CD4-positive, alpha-beta T cell (primary cell): ENCODE data around the gene PCDH9. TPM values are rescaled to one million over a fixed set of nuclear protein-coding genes. Genes with fewer than 3 reads are reported as not detected.

Experiments
- ATAC-seq: fragments of 200-7000 bp; cut with Tn5 transposase; one replicate; pipeline ENCODE4 v1.10.0; 2022; ENCODE audit warnings: mild to moderate bottlenecking; ENCODE audit not compliant: poor library complexity
- CTCF ChIA-PET: fragments of 350-600 bp; sonication (Branson Sonifier 250); formaldehyde crosslinking; loops from one replicate; lab custom pipeline; 2021; ENCODE audit warnings: antibody characterized with exemption, inconsistent platforms; lab: Charles Lee
- POLR2A ChIA-PET: fragments of 350-600 bp; sonication (Branson Sonifier 250); formaldehyde crosslinking; loops from one replicate; lab custom pipeline; 2021; ENCODE audit warnings: antibody characterized with exemption, inconsistent platforms; lab: Charles Lee
- DNase-seq, 14 experiments: peaks; one replicate each; pipeline ENCODE4 v3.0.0-alpha.2; 2013 to 2020; ENCODE audit warnings: mixed read lengths in 2 of 14
- H3K27ac ChIP-seq, 2 donors: one replicate each; pipeline versions ENCODE4 v1.5.1 to v1.7.0; 2013; ENCODE audit warnings: low read length in 2 of 2, low read depth in 1 of 2, mild to moderate bottlenecking in 1 of 2
- H3K27me3 ChIP-seq, 2 experiments: 1 replicate in 1 of 2; 2 replicates in 1 of 2; pipeline versions ENCODE4 v1.6.1 to v1.7.0; 2013; ENCODE audit warnings: low read length in 2 of 2, control low read depth in 1 of 2, mild to moderate bottlenecking in 1 of 2, moderate library complexity in 1 of 2; ENCODE audit not compliant: insufficient read depth in 2 of 2, control insufficient read depth in 1 of 2
- H3K36me3 ChIP-seq: one replicate; pipeline ENCODE4 v1.6.1; 2013; ENCODE audit warnings: low read length, control low read depth; ENCODE audit not compliant: insufficient read depth
- H3K4me1 ChIP-seq: one replicate; pipeline ENCODE4 v1.6.1; 2013; ENCODE audit warnings: low read length, control low read depth; ENCODE audit not compliant: insufficient read depth
- H3K4me3 ChIP-seq: one replicate; pipeline ENCODE4 v1.5.1; 2013; ENCODE audit warnings: mild to moderate bottlenecking, low read length, moderate library complexity
- H3K9me3 ChIP-seq, 2 experiments: 1 replicate in 1 of 2; 2 replicates in 1 of 2; pipeline versions ENCODE4 v1.6.1 to v1.7.0; 2013; ENCODE audit warnings: low read length in 2 of 2, mild to moderate bottlenecking in 2 of 2, control low read depth in 1 of 2, moderate library complexity in 1 of 2; ENCODE audit not compliant: control insufficient read depth in 1 of 2, insufficient read depth in 1 of 2
- H3K27ac Mint-ChIP-seq: one replicate; pipeline ENCODE4 v1.8.0; 2020; ENCODE audit warnings: mixed read lengths
- H3K27me3 Mint-ChIP-seq: one replicate; pipeline ENCODE4 v1.8.0; 2021; ENCODE audit warnings: mixed read lengths
- H3K36me3 Mint-ChIP-seq: one replicate; pipeline ENCODE4 v1.8.0; 2021; ENCODE audit warnings: low read depth, mixed read lengths
- H3K4me1 Mint-ChIP-seq: one replicate; pipeline ENCODE4 v1.8.0; 2021; ENCODE audit warnings: low read depth, mixed read lengths
- H3K4me3 Mint-ChIP-seq: one replicate; pipeline ENCODE4 v1.8.0; 2020; ENCODE audit warnings: mild to moderate bottlenecking, mixed read lengths
- H3K9me3 Mint-ChIP-seq: one replicate; pipeline ENCODE4 v1.8.0; 2020; ENCODE audit warnings: mixed read lengths
- CTCF ChIP-seq: fragments of 200-600 bp; IDR thresholded peaks from one replicate; pipeline ENCODE4 v1.8.0; 2022; ENCODE audit warnings: antibody characterized with exemption, mild to moderate bottlenecking
- intact Hi-C, 2 experiments: fragments of 100-400 bp; cut with DNase I in 1 of 2; cut with micrococcal nuclease in 1 of 2; formaldehyde crosslinking; loops; one replicate each; pipeline versions ENCODE4 v1.15.1 to v1.9.0; 2023 to 2025; cut with DNase I, micrococcal nuclease
- total RNA-seq, 174 experiments: library from RNA in 2 of 174; stranded (reverse) in 2 of 174; gene quantifications; one replicate each; pipeline ENCODE4 v1.2.3 and lab custom pipeline; 2021 to 2026

PCDH9 gene
- total RNA-seq, 2 experiments from 2014 or later: 0.08 to 0.19 TPM

- intact Hi-C loops: no loop called here
- H3K27me3 Mint-ChIP-seq: no peaks in the 10 kb centered on the region
- no peaks in the 10 kb centered on the region for H3K4me1 ChIP-seq
- ATAC-seq: no peak
- H3K9me3 ChIP-seq: peaks cover 0 to 2% of the 10 kb centered on the region in 2 experiments
- H3K4me3 Mint-ChIP-seq: no peak overlapping the region
- peaks cover 6% of the 10 kb centered on the region for H3K9me3 Mint-ChIP-seq
- H3K36me3 ChIP-seq: no peaks in the 10 kb centered on the region
- no peak for DNase-seq
- POLR2A ChIA-PET: no interaction called here
- no peaks in the 10 kb centered on the region for H3K36me3 Mint-ChIP-seq
- TF ChIP-seq CTCF: no peak
- no peak overlapping the region for H3K27ac Mint-ChIP-seq
- CTCF ChIA-PET: no interaction called here
- H3K4me3 ChIP-seq: no peak overlapping the region
- H3K4me1 Mint-ChIP-seq: no peaks in the 10 kb centered on the region
- no peaks in the 10 kb centered on the region for H3K27me3 ChIP-seq
- no peak overlapping the region for H3K27ac ChIP-seq
These were observed 838.8 kb downstream of the PCDH9 start for GRCh38 chr13:66391322-66391721.

- H3K27me3 ChIP-seq: no peaks in the 10 kb centered on the region
- H3K27me3 Mint-ChIP-seq: no peaks in the 10 kb centered on the region
- no peak for TF ChIP-seq CTCF
- DNase-seq (no peak), ATAC-seq (no peak)
- no peak overlapping the region for H3K27ac ChIP-seq
- intact Hi-C loops: no loop called here
- H3K4me3 ChIP-seq: no peak overlapping the region
- no peaks in the 10 kb centered on the region for H3K9me3 Mint-ChIP-seq
- H3K36me3 Mint-ChIP-seq: no peaks in the 10 kb centered on the region
- H3K4me3 Mint-ChIP-seq: no peak overlapping the region
- ChIA-PET CTCF (interaction anchor here (0.5 kb wide), 1 partner anchor 663 kb away, joined by 3 read pairs; no protein-coding TSS in a partner anchor), POLR2A (no interaction called here)
- H3K4me1 ChIP-seq: no peaks in the 10 kb centered on the region
- no peak overlapping the region for H3K27ac Mint-ChIP-seq
- no peaks in the 10 kb centered on the region for H3K4me1 Mint-ChIP-seq
- H3K36me3 ChIP-seq: no peaks in the 10 kb centered on the region
- H3K9me3 ChIP-seq: peaks cover 0 to 3% of the 10 kb centered on the region in 2 experiments
These were observed 851.2 kb downstream of the PCDH9 start for GRCh38 chr13:66378894-66379293.

- Mint-ChIP-seq H3K4me3 (no peak overlapping the region), H3K9me3 (peaks cover 1% of the 10 kb centered on the region), H3K27me3 (no peaks in the 10 kb centered on the region), H3K36me3 (no peaks in the 10 kb centered on the region), H3K4me1 (no peaks in the 10 kb centered on the region), H3K27ac (no peak overlapping the region)
- no peaks in the 10 kb centered on the region for H3K4me1 ChIP-seq
- no peak for TF ChIP-seq CTCF
- no peak overlapping the region for H3K4me3 ChIP-seq
- H3K36me3 ChIP-seq: no peaks in the 10 kb centered on the region
- ATAC-seq (no peak), DNase-seq (no peak)
- H3K9me3 ChIP-seq: peaks cover 0 to 3% of the 10 kb centered on the region in 2 experiments
- no peaks in the 10 kb centered on the region for H3K27me3 ChIP-seq
- intact Hi-C loops: no loop called here
- ChIA-PET CTCF (no interaction called here), POLR2A (no interaction called here)
- H3K27ac ChIP-seq: no peak overlapping the region
These were observed 852.6 kb downstream of the PCDH9 start for GRCh38 chr13:66377569-66377968.
